Liver (tissue), 9 donors: ENCODE results near the gene CFTR. TPM values are rescaled to one million over a fixed set of nuclear protein-coding genes. Genes with fewer than 3 reads are reported as not detected.

Experiments used
- DNase-seq: peaks from one replicate; pipeline ENCODE4 v3.0.0-alpha.2; 2017; ENCODE audit warnings: low spot score
- H3K27ac ChIP-seq, 2 donors: one replicate each; pipeline ENCODE4 v1.7.0; 2013; ENCODE audit warnings: inconsistent platforms in 2 of 2, low read length in 2 of 2, control low read depth in 1 of 2, low read depth in 1 of 2, mild to moderate bottlenecking in 1 of 2
- H3K27me3 ChIP-seq, 4 donors: one replicate each; pipeline versions ENCODE4 v1.6.1 to v1.7.0; 2013; ENCODE audit warnings: low read length in 3 of 4, inconsistent platforms in 1 of 4, mild to moderate bottlenecking in 1 of 4, moderate library complexity in 1 of 4; ENCODE audit not compliant: control insufficient read depth in 4 of 4, insufficient read depth in 4 of 4
- H3K36me3 ChIP-seq, 4 donors: one replicate each; pipeline versions ENCODE4 v1.6.1 to v1.7.0; 2013; ENCODE audit warnings: low read length in 3 of 4, mild to moderate bottlenecking in 3 of 4, low read depth in 1 of 4, moderate library complexity in 1 of 4; ENCODE audit not compliant: control insufficient read depth in 4 of 4, insufficient read depth in 3 of 4
- H3K4me1 ChIP-seq, 4 donors: one replicate each; pipeline versions ENCODE4 v1.6.1 to v1.7.0; 2013; ENCODE audit warnings: low read length in 3 of 4, mild to moderate bottlenecking in 3 of 4, moderate library complexity in 1 of 4; ENCODE audit not compliant: control insufficient read depth in 4 of 4, insufficient read depth in 4 of 4
- H3K4me3 ChIP-seq, 3 donors: one replicate each; pipeline versions ENCODE4 v1.6.1 to v1.7.0; 2013; ENCODE audit warnings: low read length in 3 of 3, control low read depth in 1 of 3, low read depth in 1 of 3, mild to moderate bottlenecking in 1 of 3
- H3K9ac ChIP-seq, 2 donors: one replicate each; pipeline ENCODE4 v1.7.0; 2013; ENCODE audit warnings: low read length in 2 of 2, mild to moderate bottlenecking in 2 of 2, moderate library complexity in 2 of 2, control low read depth in 1 of 2, low read depth in 1 of 2
- H3K9me3 ChIP-seq, 4 donors: one replicate each; pipeline versions ENCODE4 v1.6.1 to v1.7.0; 2013; ENCODE audit warnings: low read length in 3 of 4; ENCODE audit not compliant: control insufficient read depth in 4 of 4
- ATF3 ChIP-seq: IDR thresholded peaks from 2 replicates; pipeline ENCODE4 v1.6.1; 2016; ENCODE audit warnings: antibody characterized with exemption
- CTCF ChIP-seq: fragments of 150-350 bp; IDR thresholded peaks from 2 replicates; pipeline ENCODE4 v1.5.1; 2017; ENCODE audit warnings: improper control_type of control experiment, low read depth, low read length; ENCODE audit not compliant: missing input control
- EGR1 ChIP-seq, 2 donors: IDR thresholded peaks; 2 replicates each; pipeline ENCODE4 v1.6.1; 2016 to 2018; ENCODE audit warnings: antibody characterized with exemption in 2 of 2, low read depth in 2 of 2
- FOXA1 ChIP-seq: IDR thresholded peaks from 2 replicates; pipeline ENCODE4 v1.6.1; 2016; ENCODE audit warnings: antibody characterized with exemption
- GABPA ChIP-seq, 2 donors: IDR thresholded peaks in 1 of 2; conservative IDR thresholded peaks in 1 of 2; 2 replicates each; pipeline ENCODE4 v1.6.1; 2016; ENCODE audit warnings: antibody characterized with exemption in 2 of 2, mild to moderate bottlenecking in 1 of 2, moderate library complexity in 1 of 2
- HNF4G ChIP-seq: IDR thresholded peaks from 2 replicates; pipeline ENCODE4 v1.6.1; 2016; ENCODE audit warnings: antibody characterized with exemption
- JUND ChIP-seq, 2 donors: IDR thresholded peaks; 2 replicates each; pipeline ENCODE4 v1.6.1; 2016; ENCODE audit warnings: antibody characterized with exemption in 2 of 2
- MAX ChIP-seq: IDR thresholded peaks from 2 replicates; pipeline ENCODE4 v1.6.1; 2016; ENCODE audit warnings: antibody characterized with exemption
- NR2F2 ChIP-seq: IDR thresholded peaks from 2 replicates; pipeline ENCODE4 v1.6.1; 2016; ENCODE audit warnings: antibody characterized with exemption
- RAD21 ChIP-seq, 2 donors: IDR thresholded peaks; 2 replicates each; pipeline ENCODE4 v1.6.1; 2016; ENCODE audit warnings: antibody characterized with exemption in 2 of 2, mild to moderate bottlenecking in 2 of 2
- REST ChIP-seq: IDR thresholded peaks from 2 replicates; pipeline ENCODE4 v1.6.1; 2016; ENCODE audit warnings: antibody characterized with exemption, mild to moderate bottlenecking
- RXRA ChIP-seq, 2 donors: IDR thresholded peaks; 2 replicates each; pipeline ENCODE4 v1.6.1; 2017 to 2018; ENCODE audit warnings: antibody characterized with exemption in 2 of 2, mild to moderate bottlenecking in 1 of 2
- SP1 ChIP-seq: IDR thresholded peaks from 2 replicates; pipeline ENCODE4 v1.6.1; 2018; ENCODE audit warnings: antibody characterized with exemption, mild to moderate bottlenecking
- TAF1 ChIP-seq: conservative IDR thresholded peaks from 2 replicates; pipeline ENCODE4 v1.6.1; 2016; ENCODE audit warnings: antibody characterized with exemption, mild to moderate bottlenecking
- YY1 ChIP-seq: IDR thresholded peaks from 2 replicates; pipeline ENCODE4 v1.6.1; 2016; ENCODE audit warnings: antibody characterized with exemption, mild to moderate bottlenecking
- ZBTB33 ChIP-seq: IDR thresholded peaks from 2 replicates; pipeline ENCODE4 v1.6.1; 2016; ENCODE audit warnings: antibody characterized with exemption
- WGBS: extraction: QIAGEN DNeasy Blood & Tissue Kit; methylation state at CpG from one replicate; pipeline ENCODE4 v1.1.7; 2013; 5-methylcytosine and 5-hydroxymethylcytosine counted together
- polyA plus RNA-seq, 2 donors: library from polyadenylated mRNA; stranded (reverse) in 1 of 2; unstranded in 1 of 2; fragments of 200-250 nt in 1 of 2; fragments of >200 nt in 1 of 2; fragmentation: Nextera tagmentation in 1 of 2; extraction: Ambion mirVana in 1 of 2; gene quantifications; one replicate each; pipeline versions ENCODE4 v1.2.1 to v1.2.3, GENCODE V29; 2013 to 2015
- total RNA-seq, 2 donors: library from RNA; depleted of rRNA; stranded (reverse); fragments of >200 nt; gene quantifications; one replicate each; pipeline ENCODE4 v1.2.3, GENCODE V29; 2014
- donor health status: healthy.
- donor health status: healthy.
- donor health status: healthy.
- donor health status: healthy.
- donor health status: healthy.

The CFTR gene
- total and polyA plus RNA-seq, 4 donors, result 0.75 to 10.5 (median 1.3) TPM

GRCh38 chr7:117666689-117667088 is 186.9 kb downstream of the CFTR start:
- DNase-seq, result no peak
- no peaks in the 10 kb centered on the region for H3K36me3 ChIP-seq
- no peak for TF ChIP-seq TAF1
- TF ChIP-seq CTCF, result no peak
- no peak for TF ChIP-seq FOXA1
- TF ChIP-seq REST, result no peak
- TF ChIP-seq MAX, result no peak
- no peak for TF ChIP-seq EGR1 (IDR thresholded peaks at IDR 0.05; ENCODE audit: low read depth in 2 of 2)
- TF ChIP-seq NR2F2, result no peak
- TF ChIP-seq JUND (IDR thresholded peaks at IDR 0.05), result no peak
- TF ChIP-seq RAD21 (IDR thresholded peaks at IDR 0.05), result no peak
- TF ChIP-seq ZBTB33, result no peak
- no peak for TF ChIP-seq GABPA (IDR thresholded peaks at IDR 0.05 in 1 of 2, conservative IDR thresholded peaks at IDR 0.05 in 1 of 2)
- no peak for TF ChIP-seq ATF3
- no peak for TF ChIP-seq YY1
- no peak for TF ChIP-seq RXRA (IDR thresholded peaks at IDR 0.05)
- no peak for TF ChIP-seq HNF4G
- H3K9me3 ChIP-seq, result no peaks in the 10 kb centered on the region
- H3K4me1 ChIP-seq, result no peaks in the 10 kb centered on the region
- H3K27ac ChIP-seq, result no peak overlapping the region
- H3K4me3 ChIP-seq, result no peak overlapping the region
- no peaks in the 10 kb centered on the region for H3K27me3 ChIP-seq
- 91% methylated on average over 6 of the region's 6 CpGs for WGBS
- H3K9ac ChIP-seq, result no peak overlapping the region

- Histone ChIP-seq H3K27ac (no peak overlapping the region), H3K36me3 (no peaks in the 10 kb centered on the region), H3K27me3 (no peaks in the 10 kb centered on the region), H3K4me1 (peaks cover 0 to under 1% (median 0%) of the 10 kb centered on the region in 4 donors), H3K9me3 (no peaks in the 10 kb centered on the region), H3K9ac (no peak overlapping the region), H3K4me3 (no peak overlapping the region)
- no peak for DNase-seq
- no peak for TF ChIP-seq MAX
- TF ChIP-seq HNF4G, result no peak
- no peak for TF ChIP-seq EGR1 (IDR thresholded peaks at IDR 0.05; ENCODE audit: low read depth in 2 of 2)
- TF ChIP-seq SP1, result no peak
- 75% methylated on average over 2 of the region's 2 CpGs for WGBS
These were observed 187.6 kb downstream of the CFTR start for GRCh38 chr7:117667456-117667855.
